Ramos (cell line): ENCODE measurements around the gene HGFAC.
"Not testable (repeated sequence)": the region's sequence is repeated elsewhere in the genome, so short reads cannot be mapped to it uniquely, and the experiment has no call there.

Source experiments
- in situ Hi-C: fragments of 300-500 bp; cut with MboI; formaldehyde crosslinking; loops from one replicate; pipeline ENCODE4 v1.14.3; 2022; ENCODE audit warnings: low sequenced_read_pairs; ENCODE audit not compliant: unreplicated experiment

HGFAC gene

DNA sequence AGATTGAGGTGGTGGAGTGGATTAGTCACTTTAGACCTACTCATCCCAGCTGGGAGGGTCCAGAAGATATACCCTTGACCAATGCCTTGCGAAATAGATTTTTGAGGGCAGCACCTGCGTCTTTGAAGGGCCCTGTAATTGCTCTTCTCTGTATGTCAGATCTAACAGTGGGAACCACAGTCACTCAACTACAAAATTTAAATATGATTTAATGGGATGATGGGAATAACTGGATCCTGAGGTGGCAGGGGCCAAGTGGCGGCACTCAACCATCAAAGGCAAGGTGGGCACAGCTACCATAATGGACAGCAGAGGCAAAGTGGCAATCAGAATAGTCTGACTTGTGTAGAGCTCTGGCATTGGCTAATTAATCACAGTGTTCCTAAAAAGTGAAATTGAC lies 13.8 kb downstream of the HGFAC start:
- in situ Hi-C loops = not testable (repeated sequence)

DNA sequence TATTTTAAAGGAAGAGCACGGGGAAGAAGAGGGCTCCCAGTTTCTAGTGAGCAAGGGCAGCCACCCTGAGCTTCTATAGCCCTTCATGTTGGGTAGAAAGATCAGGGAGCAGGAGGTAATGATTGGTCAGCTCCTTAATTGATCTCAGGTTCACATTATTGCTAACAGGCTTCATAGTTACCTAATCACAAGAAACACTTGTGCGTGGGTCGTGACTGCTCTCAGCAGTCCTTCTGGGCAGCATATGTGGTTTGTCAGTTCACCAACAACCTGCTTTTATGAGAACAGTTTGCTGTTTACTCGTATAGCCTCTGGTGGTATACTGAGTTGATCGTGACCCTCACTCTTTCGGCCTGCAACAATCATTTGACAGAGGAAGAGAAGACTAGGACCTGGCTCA lies 16.6 kb downstream of the HGFAC start:
- in situ Hi-C loops = no loop called here

DNA sequence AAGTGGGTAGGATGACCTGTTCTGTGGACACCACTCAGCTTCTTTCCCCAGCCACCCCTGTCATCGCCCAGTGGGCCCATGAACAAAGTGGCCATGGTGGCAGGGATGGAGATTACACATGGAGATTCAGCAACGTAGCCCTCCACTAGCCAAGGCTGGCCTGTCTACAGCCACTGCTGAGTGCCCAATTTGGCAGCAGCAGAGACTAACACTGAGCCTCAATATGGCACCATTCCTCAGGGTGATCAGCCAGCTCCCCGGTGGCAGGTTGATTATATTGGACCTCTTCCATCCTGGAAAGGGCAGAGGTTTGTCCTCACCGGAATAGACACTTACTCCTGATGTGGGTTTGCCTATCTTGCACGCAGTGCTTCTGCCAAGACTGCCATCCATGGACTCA lies 17.4 kb downstream of the HGFAC start:
- in situ Hi-C loops = not testable (repeated sequence)

DNA sequence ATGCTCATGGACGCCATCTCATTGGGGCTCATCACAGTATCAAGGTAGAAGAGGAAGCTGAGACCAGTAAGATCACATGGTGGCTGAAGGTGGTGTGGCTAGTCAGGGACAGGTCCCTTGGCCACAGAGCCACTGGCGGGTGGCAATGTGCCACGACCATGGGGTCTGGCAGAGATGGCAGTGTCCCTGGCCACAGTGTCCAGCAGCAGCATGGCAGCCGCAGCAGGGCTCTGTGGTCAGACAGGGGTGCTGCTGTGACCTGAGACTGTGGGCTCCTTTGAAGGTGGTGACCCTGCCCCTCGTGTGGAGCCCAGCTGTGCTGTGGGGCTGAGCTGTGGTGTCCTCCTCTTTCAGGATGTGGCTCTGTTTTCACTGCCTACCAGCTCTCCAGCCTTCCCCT lies 19.2 kb downstream of the HGFAC start:
- in situ Hi-C loops = no loop called here

DNA sequence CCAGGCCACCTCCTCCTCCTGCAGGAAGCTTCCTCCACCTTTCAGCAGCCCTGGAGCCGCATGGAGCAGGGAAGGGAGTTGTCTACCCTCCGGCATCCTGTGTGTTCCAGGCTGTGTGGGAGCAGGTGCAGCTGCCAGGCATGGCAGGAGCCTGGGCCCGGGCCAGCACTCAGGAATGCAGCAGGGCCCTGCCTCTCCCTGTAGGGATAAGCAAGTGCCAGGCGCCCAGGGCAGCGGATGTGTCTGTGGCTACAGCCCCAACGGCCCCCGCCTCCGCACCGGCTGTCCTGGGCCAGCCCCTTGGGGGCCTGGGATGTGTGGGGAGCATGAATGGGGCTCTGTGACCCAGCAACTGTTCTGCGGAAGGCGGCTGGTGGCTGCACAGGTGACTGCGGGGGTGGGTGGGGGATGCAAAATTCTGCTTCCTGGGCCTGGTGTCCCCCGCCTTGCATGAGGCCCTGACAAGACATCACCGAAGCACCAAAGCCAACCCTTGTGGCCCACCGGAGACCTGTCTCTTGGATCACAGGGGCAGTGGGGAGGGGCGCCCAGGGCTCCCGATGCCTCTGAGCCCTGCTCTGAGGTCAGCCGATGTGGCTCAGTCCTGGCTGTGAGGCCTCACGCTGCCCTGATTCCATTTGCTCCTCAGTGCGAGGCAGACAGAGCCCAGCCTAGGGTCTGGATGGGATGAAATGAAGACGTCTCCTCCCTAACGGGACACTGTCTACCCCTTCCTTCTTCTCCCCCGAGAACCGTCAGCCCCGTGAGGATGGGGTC lies 19.9 kb downstream of the HGFAC start:
- in situ Hi-C loops = no loop called here

DNA sequence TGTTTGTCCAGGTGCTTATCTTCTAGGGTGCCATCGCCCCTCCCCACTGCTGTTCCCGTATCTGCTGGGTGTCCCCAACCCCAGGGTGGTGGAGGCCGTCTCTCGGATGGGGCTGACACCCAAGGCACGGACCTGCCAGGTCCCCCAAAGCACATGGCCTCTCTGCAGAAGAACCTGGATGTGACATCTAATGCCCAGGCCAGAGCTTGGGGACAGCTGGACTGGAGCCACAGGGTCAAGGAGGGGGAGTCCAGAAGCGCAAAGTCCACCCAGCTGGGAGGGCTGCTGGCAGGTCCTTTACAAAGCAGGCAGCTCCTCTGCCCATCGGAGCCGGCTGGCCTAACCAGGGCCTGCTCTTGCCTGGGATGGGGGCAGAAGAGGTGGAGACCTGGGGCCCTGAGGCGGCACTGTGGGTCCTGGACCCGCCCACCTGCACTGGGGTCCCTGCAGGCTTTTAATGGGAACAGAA lies 20.6 kb downstream of the HGFAC start:
- in situ Hi-C loops = no loop called here

DNA sequence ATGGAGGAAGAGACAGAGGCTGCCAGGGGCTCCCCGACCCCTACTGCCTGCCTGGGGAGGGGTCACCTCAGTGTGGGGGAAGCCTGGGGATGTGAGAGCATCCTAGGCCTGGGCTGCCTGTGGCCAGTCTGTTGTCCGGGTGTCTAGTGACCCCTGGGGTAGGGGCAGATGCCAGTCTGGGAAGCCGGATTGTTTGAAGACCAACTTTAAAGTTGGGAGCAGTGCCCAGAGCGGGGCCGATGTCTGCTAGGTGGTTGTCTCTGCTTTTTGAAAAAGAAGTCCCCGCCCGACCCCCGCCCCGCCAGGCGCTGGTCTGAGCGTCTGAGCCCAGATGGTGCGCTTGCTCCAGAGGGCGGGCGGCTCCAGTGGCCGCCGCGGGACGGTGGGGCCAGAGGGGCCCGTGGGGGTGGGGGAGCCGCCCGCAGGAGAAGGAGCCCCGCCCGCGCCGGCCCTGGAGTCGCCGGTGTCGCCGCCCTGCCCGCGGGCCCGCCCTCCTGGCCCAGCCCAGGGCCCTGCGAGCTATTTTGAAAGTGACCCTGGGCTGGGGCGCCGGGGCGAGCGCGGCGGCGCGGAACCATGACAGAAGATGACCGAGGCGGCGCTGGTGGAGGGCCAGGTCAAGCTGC lies 21.1 kb downstream of the HGFAC start, which contains the start of gene DOK7:
DOK7 (plus strand) TSS at position 517 of the 626 bp plus-strand sequence; CDS start at position 587, 70 bp downstream.
- in situ Hi-C loops = no loop called here

DNA sequence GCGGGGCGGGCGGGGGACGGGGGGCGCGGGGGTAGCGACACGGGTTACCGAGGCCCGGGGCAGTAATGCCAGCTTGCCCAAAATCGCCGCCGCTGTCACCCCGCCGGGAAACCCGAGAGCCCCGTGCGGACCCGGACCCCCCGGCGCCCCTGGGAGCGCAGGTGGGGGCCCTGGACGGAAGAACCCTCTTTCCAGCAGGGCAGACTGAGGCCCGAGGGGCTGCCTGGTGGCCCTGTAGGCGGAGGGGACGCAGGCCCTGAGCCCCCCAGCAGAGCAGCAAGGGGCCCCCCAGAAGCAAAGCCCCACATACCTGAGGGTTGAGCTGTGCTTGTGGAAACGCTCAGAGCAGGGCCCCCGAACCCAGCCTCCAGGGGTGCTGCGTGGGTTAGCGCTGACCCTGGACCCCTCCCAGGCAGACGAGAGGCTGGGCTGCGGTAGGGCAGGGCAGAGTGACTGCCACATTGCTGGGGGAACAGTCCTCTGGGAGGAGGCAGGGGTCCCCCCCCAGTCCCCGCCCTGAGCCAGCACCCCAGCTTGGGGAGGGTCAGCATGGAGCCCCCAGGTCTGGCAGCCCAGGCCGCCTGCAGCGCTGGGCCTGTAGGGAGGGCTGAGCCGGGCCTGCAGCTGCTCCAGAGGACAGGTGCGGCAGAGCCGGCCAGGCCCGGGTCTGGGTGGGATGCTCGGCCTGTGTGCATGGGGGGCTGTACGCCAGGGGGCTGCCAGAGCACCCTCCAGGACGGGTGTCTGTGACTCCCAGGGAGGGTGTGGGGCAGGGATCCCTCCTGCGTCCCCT lies 22.0 kb downstream of the HGFAC start:
- in situ Hi-C loops = no loop called here

DNA sequence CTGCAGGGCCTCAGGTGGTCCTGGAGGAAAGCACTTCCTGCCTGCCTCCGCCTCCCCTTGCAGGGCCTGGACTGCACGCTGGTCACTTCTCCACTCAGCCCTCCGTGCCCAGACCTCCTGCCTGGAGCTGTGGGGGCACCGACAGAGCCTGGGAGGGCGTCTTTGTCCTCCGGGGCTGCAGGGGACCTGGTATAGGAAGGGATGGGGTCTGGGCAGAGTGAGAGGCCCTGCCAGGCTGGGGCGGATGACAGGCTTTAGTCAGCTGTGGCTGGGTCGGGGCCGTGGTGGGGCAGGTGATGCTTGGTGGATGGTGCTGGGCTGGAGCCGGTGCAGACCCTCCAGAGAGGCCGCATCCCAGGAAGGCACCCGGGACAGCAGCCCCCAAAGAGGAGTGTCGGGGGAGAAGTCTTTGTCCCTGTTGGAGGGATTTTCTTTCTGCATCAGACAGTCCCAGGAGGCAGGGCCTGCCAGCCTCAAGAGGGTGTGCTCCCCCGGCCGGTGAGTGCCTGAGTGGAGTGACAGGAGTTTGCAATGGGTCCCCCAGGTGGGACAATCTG lies 22.7 kb downstream of the HGFAC start:
- in situ Hi-C loops = no loop called here

DNA sequence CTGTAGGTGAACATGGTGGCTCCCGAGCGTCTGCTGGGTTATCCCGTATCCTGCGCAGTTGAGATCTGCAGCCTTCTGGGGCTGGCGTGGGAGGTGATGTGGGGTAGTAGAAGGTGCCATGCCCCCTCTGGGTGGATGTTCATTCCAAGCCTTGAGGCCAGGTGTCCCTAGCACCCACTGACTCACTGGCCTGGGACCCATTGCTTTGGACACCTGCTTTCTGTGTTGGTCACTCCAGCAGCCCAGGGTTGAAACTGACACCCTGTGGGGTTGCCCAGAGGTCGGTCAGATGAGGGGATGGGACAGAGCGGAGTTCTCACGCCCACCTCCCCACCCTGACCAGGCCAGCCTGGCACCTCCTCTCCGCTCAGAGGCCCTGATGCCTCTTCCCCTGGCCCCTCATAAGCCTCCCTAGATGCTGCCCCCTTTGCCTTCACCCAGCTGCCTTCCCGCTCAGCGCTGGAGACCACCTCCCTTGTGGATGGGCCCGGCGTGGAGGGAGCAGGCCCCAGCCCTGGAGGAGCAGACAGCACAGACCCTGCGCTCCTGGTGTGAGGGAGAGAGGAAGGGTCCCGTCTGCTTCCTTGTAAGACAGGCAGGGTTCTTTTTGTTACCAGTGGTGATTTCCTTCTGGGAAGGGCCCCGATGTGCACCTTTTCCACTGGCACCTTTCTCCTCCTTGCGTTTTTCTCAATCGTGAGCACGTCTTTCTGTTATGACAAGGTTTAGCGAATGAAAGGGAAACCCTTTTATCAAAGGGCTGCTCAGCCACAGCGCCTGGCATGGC lies 23.3 kb downstream of the HGFAC start:
- in situ Hi-C loops = no loop called here

DNA sequence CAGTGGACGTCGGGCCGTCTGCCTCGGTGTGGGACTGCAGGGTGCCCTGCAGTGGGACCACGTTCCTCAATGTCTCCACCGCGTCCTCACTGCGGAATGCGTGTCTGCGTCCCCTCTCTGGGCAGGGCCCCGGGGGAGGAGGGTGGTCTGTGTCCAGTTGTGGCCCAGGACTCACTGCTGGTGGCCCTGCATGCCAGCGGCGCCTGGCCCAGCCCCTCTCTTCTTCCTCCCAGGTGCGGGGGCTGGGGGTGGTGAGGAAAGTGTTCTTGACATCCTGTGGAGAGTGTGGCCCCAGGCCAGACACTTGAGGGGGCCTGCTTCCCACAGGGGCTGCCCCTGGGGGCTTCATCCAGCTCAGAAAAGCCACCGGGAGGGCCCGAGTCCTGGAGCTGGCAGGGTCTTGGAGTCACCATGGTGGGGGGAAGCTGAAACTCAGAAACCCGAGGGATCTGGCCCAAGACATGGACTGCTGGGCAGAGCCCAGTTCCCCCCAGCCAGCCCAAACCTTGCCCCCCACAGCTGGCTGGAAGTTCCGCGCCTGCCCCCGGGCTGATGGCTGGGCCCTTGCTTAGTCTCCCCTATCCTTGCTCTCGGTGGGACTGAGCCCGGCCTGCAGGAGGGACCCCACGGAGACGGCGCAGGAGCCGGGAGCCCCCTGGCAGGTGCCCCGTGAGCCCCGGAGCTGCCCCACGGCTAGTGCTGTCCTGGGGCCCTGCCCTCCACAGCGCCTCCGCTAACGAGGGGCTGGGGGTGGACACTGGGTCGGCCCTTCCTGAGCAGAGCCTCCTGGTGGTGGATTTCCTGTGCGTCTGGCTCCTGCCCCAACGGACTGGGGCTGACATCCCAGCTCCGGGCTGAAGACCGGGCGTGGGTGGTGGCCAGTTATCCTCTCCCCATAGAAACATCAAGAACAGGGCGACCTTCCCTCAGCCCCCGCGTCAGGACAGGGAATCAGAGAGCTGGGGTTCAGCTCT lies 24.2 kb downstream of the HGFAC start:
- in situ Hi-C loops = no loop called here

DNA sequence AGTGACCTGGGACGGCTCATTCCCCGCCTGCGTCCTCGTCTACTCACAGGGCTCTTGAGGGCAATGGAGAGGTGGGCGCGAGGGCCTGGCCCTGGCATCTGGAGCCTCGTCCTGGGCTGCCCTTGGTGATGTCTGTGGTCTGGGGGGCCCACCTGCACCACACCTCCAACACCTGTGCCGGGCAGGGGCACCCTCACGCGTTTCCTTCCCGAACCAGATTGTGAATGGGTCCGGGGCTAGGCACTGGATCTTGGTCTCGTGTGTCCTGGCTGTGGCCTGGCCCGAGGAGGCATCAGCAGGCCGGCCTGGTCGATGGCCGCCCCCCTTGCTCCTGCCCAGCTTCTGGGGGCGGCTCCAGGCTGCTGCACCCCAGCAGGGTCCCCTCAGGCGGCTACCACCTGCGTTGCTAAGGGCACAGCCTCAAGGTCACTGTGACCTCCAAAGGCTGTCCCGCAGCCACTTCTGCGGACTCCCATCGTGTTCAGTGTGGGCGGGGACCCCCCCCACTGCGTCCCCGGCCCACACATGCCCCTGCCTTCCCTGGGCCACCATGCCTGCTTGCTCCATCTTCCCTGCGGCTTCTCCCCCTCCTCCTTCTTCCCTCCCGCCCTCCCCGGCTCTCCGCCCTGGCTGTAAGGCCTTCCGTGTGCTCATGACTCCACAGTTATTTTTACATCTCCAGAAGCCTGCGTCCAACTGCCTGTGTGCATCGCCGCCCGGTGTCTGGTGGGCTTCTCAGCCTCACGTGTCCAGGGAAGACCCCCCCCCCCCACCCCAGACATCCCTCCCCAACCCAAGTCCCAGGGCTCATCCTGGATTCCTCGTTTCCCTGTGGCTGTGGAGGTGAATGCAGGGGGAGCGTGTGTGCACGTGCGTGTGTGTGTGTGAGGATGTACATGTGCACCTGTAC lies 25.2 kb downstream of the HGFAC start:
- in situ Hi-C loops = no loop called here

DNA sequence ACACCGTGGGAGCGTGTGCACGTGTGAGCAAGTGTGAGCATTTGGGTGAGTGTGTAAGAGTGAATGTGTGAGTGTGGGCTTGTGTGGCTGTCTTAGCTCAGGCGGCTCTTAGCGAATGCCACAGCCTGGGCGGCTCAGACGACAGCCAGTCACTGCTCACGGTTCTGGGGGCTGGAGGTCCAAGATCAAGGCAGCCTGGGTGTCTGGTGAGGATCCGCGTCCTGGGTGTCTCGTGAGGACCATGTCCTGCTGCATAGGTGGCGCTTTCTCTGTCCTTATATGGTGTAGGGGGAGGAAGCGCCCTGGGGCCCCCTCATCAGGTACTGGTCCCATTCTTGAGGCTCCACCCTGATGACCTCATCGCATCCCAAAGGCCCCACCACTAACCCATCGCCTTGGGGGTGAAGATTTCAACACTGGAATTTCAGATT lies 25.8 kb downstream of the HGFAC start:
- in situ Hi-C loops = no loop called here

DNA sequence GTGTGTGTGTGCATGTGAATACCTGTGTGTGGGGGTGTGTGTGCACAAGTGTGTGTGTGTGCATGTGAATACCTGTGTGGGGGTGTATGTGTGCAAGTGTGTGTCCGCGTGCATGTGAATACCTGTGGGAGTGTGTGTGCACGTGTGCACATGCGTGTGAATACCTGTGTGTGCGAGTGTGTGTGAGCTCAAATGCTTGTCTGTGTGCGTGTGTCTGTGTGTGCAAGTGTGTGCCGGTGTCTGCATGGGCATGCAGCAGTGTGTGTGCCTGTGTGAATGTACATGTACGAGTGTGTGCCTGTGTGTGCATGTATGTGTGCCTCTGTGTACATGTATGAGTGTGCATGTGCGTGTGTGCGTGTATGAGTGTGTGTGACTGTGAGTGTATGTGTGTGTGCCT lies 26.4 kb downstream of the HGFAC start:
- in situ Hi-C loops = no loop called here

DNA sequence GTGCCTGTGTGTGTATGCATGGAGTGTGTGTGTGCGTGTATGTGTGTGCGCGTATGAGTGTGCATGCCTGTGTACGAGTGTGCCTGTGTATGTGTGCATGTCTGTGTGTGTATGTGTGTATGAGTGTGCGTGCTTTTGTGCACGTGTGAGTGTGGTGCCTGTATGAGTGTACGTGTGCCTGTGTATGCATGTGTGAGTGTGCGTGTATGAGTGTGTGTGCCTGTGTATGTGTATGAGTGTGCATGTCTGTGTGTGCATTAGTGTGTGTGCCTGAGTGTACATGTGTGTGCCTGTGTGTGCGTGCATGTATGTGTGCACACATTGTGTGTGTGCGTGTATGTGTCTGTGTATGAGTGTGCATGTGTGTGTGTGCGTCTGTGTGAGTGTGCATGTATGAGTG lies 27.0 kb downstream of the HGFAC start:
- in situ Hi-C loops = no loop called here

DNA sequence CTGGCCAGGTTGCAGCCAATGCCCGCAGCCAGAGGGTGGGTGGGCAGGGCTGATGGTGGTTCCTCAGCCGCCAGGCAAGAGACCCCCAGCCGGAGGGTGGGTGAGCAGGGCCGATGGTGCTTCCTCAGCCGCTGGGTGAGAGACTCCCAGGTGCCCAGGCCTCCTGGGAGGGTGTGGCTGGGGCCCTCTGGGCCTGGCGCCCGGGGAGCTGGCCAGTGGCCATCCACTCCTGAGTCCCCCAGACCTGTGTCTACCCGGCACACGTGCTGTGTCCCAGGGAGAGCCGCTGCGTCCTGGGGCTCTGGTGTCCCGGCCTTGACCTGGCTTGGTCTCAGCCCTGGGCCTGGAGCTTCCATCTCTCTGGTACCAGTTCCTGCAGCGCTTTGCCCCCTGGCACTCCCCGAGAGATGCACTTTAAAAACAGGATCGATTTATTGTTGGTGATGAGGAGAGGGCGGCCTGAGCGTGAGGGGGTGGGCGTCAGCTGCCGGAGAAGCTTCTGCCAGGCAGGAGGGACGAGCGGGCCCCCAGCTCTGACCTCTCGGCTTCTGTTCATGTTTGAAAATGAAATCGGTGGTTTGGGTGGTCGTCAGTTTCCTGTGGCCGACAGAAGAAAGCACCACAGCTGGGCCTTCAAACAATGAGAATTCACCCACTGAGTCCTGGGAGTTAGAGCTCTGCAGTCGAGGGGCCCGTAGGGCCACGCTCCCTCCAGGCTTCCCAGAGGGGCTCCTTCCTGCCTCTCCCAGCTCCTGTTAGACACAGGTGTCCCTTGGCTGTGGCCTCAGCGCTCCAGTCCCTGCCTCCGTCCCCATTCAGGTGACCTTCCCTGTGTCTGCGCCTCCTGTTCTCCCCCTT lies 27.8 kb downstream of the HGFAC start:
- in situ Hi-C loops = no loop called here
